GM19240 (cell line): ENCODE results near the gene NT5M.

Experiments used
- DNase-seq: peaks from one replicate; pipeline ENCODE4 v3.0.0; 2011; ENCODE audit warnings: low spot score; ENCODE audit not compliant: insufficient read length

The NT5M gene

DNA sequence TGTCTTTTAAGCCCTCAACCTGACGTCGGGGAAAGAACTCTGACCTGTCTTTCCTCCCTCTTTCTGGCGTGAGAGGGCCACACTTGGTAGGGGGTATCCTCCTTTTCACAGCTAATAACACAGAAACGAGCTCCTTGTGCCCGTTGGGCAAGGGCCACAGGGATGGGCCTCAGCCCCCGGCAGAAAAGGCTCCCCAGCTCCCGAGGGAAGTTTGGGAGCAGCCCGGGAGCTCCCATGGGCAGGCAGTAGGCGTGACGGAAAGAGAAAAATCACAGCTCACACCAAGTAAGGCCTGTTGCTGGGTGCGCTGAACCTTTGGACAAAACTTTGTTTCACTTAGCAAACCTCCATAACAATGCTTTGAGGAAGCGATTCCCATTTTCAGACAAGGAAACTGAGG lies 90.8 kb downstream of the NT5M start:
- DNase-seq, result no peak

DNA sequence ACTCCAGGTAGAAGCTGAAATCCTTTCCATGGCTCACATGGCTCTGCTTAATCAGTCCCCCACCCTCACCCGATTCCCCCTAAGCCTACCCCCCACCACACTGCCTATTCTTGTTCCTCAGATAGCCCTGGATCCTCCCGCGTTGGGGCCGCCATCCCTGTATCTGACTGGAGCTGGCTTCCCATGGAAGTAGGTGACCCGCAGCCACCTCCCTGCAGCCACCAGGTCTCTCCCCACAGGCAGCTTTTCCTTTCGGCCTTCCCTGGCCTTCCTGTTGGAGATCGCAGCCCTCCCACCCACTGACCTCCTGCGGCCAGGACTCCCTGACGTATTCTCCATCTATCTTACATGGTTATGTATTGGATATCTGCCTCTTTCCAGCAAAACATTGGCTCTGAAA lies 91.3 kb downstream of the NT5M start:
- no peak for DNase-seq

DNA sequence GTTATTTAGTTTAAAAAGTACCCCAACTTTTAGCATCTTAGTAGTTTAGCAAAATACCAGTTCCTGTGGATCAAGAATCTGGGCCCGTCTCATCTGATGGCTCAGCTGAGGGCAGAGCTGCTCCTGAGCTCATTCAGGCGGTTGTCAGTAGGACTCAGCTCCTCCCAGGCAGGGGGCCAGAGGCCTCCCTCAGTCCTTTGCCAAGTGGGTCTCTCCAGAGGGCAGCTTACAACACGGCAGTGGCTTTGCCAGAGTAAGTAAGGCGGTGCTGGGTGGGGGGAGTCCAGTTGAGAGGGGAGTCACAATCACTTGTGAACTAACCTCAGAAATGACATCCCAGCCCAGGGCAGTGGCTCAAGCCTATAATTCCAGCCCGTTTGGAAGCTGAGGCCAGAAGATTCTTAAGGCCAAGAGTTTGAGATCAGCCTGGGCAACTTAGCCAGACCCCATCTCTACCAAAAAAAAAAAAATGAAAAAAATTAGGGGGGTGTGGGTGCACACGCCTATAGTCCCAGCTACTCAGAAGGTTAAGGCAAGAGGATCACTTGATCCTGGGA lies 92.2 kb downstream of the NT5M start:
- no peak for DNase-seq

DNA sequence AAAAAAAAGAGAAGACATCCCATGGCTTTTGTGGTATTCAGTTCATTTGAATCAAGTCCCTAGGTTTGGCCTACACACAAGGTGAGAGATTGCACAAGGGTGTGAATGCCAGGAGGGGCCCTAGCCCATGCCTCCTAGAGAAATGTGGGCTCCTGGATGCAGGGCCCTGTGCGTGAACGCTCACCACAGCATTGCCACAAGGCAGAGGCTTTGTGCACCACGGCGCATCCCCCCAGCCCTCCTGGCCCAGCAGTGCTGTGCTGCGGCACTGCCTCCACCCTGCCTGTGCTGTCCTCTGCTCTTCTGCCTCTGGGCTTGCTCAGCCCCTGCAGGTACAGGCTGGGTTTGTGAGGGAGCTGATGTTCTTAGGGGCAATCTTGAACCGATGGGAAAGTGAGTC lies 92.7 kb downstream of the NT5M start:
- DNase-seq, result no peak
